GM21423 (cell line): ENCODE measurements around the gene RIIAD1.
"Not testable (repeated sequence)": the region's sequence is repeated elsewhere in the genome, so short reads cannot be mapped to it uniquely, and the experiment has no call there.

Experiments used
- ATAC-seq: cut with Tn5 transposase; IDR thresholded peaks from one replicate; pipeline ENCODE4 v1.9.1; 2021; ENCODE audit warnings: mild to moderate bottlenecking, moderate library complexity; ENCODE audit not compliant: unreplicated experiment

The RIIAD1 gene

DNA sequence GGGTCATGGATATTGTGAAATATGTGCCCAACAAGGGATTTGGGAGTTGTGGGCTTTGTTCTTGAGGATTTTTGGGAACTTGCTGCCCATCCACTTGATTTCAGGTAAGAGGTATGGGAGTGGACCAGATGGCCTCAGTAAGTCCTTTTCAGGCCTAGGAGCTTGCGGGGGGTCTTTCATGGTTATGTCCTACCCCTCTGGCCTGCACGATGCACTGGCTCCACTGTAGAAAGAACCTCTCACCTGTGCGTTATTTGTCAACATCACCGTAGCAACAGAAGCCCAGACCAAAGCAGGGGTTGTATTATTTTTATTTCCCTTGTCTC is 8.6 kb downstream of the RIIAD1 start:
- no peak for ATAC-seq

DNA sequence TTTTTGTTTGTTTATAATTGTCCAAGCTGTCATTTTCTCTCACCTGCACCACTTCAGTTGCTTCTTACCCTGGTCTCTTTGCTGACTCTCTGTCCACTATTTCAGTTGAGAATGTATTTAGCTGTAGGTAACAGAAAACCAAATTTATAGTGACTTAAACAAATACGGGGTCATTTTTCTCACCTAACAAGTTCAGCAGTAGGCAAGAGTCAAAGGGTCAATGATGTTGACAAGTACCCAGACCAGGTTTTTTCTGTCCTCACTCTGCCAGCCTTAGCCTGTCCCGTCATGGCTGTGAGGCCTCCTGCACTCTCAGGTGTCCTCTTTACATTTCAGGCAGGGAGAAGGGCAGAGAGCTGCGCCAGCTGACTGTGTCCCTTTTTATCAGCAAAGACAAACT is 11.8 kb downstream of the RIIAD1 start:
- ATAC-seq: no peak

DNA sequence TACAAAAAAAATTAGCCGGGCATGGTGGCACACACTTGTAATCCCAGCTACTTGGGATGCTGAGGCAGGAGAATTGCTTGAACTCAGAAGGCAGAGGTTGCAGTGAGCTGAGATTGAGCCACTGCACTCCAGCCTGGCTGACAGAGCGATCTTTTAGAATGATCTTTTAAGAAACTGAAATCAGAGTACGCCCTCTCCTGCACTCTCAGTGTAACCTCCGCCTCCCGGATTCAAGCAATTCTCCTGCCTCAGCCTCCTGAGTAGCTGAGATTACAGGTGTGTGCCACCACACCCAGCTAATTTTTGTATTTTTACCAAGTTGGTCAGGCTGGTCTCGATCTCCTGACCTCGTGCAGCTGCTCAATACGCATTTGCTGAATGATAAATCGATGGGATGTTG is 12.7 kb downstream of the RIIAD1 start:
- not testable (repeated sequence) for ATAC-seq

DNA sequence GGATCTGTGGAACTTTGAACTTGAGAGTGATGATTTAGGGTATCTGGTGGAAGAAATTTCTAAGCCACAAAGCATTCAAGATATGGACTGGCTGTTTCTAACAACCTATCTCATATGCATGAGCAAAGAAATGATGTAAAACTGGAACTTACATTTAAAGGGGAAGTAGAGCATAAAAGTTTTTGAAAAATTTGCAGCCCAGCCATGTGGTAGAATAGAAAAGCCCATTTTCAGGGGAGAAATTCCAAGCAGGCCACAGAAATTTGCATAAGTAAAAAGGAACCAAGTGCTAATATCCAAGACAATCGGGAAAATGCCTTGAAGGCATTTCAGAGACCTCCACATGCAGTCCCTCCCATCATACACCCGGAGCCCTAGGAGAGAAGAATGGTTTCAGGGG is 15.7 kb downstream of the RIIAD1 start:
- no peak for ATAC-seq

DNA sequence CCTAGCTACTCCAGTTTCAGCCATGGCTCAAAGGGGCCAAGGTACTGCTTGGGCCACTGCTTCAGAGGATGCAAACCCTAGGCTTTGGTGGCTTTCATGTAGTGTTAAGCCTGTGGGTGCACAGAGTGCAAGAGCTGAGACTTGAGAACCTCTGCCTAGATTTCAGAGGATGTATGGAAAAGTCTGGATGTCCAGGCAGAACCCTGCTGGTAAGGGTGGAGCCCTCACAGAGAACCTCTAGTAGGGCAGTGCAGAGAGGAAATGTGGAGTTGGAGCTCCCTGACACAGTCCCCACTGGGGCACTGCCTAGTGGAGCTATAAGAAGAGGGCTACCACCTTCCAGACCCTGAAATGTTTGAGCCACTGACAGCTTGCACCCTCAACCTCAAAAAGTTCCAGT is 16.2 kb downstream of the RIIAD1 start:
- no peak for ATAC-seq

DNA sequence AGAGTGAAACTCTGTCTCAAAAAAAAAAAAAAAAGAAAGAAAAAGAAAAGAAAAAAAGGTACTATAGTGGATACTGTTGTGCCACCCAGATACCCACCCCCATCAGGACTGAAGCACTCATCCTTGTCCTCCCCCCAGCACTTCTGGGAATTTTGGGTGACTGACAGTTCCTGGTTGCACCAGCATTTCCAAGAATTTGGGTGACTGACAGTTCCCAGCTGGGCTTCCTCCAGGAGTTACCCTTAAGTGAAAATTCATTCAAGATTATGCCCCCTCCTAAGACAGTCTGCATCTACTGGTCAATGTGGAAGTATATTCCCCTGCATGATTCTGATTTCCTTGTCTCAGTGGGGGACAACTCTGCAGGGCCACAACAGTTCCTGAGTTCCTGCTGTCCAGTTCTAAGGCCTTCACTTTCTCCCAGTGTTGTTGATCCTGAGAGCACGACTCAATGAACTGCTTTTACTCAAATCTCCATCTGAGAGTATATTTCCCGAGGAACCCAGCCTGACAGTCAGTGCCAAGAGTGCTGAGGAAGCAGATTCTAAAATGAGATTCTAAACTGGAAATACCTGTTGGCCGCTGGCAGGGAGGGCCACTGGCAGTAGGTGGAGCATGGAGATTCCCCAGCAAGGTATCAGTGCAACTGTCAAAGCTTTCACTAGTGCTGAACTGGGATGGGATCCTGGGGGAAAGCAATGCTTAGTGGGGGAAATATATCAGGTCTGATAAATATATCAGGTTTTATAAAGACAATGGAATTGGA is 18.5 kb downstream of the RIIAD1 start:
- no peak for ATAC-seq

DNA sequence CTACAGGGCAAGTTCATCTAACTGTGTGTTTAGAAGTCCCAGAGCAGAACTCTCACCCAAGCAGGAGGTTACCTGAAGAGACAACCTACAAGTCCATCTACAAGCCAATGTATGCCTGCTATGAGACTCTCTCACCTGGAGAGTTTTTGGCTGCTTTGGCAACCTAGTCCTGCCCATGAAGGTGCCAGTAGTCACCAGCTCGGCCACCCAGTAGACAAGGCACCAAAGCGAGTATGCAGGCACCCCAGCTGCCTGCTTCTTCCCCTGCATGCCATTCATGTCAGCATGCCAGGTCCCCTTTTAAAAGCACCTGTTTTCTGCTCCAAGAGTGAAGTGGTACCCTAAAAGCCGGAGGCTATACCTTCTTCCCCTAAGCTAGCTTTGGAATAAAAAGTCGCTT is 20.2 kb downstream of the RIIAD1 start:
- ATAC-seq: no peak

DNA sequence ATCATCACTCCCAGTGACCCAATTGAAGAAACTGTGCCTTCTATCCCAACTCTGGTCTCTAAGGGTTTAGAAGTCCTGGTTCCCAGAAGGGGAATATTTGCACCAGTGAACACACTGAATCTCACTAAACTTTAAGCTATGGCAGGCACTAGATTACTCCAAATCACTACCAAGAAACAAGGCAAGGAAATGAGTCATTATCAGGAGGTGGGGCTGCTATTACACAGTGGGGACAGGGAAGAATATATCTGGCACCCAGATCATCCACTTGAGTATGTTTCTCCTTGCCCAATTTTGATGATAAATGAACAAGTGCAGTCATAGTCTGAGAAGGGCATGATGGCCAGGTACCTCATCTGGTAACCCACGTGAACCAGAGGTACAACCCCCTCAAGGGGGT is 35.0 kb downstream of the RIIAD1 start:
- no peak for ATAC-seq

DNA sequence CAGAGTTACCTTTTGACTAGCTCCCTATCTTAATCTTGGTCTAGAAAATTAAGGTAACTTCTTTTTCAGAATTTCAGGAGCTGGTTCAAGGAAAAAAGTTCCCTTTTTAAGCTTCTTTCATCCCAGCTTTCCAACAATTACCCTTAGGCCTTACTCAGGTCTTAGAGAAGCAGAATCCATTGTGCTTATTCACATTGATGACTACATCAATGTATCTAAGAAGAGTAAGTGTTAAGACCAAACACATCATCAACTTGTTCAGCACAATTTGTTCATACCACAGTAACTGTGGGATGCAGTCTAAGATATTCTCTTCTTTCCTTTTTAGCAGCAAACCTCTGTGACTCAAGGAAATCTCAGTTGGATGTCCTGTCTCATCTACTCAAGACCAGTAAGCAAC is 37.9 kb downstream of the RIIAD1 start:
- ATAC-seq: no peak

DNA sequence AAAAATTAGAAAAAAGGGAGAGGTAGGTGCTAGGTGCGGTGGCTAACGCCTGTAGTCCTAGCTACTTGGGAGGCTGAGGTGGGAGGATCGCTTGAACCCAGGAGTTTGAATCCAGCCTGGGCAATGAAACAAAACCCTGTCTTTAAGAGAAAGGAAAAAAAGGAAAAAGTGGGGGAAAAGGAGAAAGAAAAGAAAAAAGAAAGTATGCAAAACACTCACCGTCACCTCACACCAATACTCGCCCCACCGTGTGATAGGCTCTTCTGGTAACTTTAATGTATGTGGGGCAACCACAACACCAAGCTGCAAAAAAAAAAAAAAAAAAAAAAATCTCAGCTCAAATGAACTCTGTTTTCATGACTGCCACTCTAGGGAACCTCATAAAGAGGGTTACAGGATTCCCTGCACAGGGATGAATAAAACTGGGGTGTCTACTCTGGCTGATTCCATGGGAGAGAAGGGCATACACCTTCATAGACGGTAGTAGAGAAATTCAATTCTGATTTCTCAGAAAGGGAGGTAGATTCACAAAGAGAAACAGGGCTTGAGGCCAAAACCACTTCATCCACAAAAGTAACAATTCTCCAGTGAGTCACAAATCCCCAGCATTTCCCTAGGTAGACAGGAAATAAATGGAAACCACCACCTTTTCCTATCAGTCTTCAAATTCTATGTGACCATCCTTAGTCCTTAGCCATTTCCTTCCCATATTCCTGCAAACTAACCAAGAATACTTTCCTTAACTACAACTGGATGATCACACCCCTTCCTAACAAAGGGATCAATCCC is 39.5 kb downstream of the RIIAD1 start:
- no peak for ATAC-seq

DNA sequence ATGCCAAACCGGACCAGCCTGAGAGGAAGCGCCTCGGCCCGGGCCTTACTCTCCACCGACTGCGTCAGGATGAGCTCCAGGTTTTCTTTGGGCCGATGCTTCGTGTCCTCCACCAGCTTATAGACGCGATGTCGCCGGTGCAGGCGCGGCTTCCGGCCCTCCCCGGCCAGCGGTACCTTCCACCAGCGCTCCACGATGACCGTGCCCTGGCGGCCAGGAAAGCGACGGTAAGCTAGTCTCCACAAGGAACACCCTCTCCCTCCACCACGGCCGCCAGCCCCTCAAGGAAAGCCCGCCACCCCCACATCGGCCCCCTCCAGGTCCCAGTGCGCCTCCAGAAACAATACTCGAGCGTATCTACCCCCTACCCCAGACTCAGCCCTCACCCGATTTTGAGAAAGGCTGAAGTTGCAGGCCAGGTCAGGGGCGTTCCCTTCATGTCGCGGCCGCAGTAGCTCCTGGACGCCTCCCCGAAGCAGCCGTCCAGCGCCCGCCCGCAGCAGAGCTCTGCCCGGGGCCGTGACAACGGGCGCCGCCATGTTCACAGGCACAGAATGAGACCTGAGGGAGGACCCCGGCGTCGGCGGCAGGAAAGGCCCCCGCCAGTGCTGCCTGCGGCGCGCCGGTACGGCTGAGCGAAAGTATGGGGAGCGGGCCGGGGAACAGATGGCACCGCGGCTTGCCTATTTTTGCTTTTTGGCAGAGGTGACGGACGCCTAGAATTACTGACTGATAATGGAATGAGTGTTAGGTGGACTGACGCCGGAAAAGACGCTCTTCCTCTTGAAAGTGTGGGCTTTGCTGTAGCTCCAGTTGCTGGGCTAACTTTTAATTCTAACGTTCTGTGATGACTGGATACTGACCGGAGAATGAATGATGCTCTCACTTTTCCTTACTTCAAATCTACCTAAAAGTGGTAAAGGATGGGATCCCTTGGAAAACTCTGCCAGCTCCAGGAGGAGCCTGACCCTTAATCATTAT is 41.9 kb downstream of the RIIAD1 start, which contains the start of gene MRPL9:
Gene MRPL9, minus strand, starts transcription at position 556 of the 981 bp plus-strand sequence. Its CDS starts 17 bp downstream, at position 539.
- ATAC-seq: peak; percentile 95

DNA sequence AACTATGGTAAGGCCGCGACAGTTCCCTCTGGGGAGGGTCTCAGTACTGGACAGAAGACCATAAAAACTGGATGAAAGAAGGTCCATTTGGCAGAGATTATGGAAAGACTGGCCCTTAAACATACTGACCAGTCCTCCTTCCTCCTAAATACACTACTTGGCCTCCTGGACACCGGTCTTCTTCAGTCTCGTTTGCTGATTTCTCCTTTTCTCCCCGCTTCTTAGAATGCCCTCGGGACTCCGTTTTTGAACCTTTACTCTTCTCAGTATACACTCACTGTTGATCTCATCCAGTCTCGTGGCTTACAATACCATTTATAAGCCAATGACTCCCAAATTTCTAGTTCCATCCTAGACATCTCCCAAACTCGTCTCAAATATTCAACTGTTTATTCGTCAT is 42.7 kb downstream of the RIIAD1 start:
- no peak for ATAC-seq

DNA sequence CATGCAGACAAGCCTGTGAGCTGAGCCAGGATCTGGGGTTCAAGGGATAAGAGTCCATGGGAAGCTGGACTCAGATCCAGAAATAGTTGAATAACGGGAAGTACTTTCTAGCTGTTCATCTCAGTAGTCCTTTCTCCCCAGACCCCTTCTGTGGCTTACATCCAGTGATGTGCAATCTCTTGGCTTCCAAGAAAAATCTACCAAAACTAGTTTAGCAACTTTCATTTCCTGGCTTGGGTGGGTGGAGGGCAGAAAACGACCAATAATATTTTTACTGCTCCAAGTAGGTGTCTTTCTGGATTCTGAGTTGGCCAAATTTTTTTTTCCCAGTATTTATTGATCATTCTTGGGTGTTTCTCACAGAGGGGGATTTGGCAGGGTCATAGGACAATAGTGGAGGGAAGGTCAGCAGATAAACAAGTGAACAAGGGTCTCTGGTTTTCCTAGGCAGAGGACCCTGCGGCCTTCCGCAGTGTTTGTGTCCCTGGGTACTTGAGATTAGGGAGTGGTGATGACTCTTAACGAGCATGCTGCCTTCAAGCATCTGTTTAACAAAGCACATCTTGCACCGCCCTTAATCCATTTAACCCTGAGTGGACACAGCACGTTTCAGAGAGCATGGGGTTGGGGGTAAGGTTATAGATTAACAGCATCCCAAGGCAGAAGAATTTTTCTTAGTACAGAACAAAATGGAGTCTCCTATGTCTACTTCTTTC is 47.2 kb downstream of the RIIAD1 start:
- not testable (repeated sequence) for ATAC-seq

DNA sequence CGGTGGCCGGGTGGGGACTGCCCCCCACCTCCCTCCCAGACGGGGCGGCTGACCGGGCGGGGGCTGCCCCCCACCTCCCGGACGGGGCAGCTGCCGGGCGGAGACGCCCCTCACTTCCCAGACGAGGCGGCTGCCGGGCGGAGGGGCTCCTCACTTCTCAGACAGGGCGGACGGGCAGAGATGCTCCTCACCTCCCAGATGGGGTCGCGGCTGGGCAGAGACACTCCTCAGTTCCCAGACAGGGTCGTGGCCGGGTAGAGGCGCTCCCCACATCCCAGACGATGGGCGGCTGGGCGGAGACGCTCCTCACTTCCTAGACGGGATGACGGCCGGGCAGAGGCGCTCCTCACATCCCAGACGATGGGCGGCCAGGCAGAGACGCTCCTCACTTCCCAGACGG is 47.9 kb downstream of the RIIAD1 start:
- ATAC-seq: not testable (repeated sequence)

DNA sequence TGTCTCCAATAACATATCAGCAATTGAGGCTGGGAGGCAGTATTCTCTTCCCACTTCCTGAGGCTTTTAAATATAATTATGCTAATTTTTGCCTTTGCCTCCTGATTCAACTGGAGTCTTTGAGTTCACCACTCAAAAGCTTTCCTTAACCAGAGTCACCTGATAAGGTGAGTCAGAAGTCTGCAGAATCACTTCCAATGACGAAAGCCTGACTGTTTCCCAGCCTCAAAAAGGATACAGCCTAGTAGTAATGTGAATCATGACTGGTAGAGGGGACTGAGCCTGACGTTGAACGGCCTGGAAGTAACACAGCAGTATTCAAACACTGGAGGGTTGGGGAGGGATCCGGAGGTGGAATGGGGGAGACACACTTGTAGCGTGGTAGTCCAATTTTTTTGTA is 52.4 kb downstream of the RIIAD1 start:
- ATAC-seq: no peak

DNA sequence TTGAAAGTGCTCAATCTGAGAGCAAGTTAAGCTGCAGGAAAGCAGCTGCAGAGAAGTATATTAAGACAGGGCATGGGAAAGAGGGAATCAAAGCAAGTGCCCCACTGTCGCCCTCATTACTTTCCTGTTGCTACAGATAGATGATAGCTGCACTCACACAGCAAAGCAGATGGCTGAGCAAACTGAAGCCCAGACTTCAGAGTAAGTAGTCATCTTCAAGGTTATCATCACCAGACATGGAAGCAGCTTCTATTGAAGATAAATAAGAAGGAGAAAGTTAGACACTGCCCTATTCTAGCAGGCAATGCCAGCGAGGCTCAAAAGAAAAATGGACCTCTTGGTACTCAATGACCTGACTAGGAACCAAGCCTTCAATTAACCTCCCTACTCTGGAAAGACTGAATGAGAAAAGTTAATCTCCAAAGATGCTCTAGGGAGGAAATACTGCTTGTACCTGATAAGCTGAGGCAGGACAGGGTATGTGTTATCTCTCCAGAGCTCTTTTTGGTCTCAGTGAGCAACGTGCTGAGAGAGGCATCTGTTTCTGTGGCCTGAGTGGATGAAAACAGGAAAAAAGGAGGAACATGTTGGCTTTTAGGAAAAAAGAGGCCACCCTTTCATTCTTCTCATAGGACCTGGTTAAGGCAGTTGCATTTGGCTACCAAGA is 53.1 kb downstream of the RIIAD1 start:
- no peak for ATAC-seq

DNA sequence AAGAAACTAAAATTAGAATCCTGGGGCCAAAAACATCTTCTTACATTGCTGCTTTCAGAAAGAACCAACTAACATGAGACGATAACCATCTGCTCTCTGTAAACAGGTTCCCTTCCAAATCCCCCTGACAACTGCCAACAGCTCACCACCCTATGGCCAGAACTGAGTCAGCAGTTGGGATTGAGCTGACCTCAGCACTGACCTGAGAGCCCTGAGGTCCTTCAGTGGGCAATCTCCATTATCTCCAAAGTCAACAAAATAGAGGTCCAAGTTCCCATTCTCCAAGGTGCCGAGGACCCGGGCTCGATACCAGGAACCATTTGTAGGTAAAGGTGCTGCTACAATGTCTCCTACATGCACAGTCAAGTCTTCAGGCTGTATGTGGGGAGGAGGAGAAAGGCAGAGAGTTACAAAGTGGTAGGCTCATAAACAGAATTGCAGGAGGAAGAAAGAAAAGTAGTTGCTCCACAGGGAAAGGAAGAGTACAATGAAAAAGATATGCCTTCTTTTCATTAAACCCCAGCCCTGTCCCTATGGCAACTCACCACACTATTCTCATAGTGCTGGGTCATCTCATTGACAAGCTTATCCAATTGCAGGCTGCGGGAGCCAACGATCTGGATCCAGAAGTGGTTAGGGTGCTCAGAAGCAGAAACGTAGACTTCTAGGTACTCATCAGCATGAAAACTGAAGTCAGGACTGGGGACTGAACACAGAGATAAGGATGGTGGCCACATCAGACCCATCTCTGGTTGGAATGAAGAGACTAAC is 54.8 kb downstream of the RIIAD1 start:
- ATAC-seq: no peak

DNA sequence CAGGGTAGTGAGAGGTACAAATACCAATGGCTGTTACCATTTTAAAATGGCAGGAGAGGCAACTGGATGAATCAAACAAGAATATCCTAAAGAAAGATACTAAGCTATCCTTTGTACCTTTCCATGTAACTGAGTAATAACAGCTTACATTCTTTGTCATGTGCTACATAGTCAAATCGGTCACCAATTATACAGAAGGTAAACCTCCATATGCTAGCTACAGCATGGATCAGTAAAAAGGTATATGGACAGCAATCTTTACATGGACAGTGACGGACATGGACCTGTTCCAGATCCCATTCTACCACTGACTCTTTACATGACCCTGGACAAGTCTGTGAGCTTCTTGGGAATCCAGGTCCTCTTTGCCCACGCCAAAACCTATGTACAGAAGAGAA is 55.3 kb downstream of the RIIAD1 start:
- no peak for ATAC-seq

DNA sequence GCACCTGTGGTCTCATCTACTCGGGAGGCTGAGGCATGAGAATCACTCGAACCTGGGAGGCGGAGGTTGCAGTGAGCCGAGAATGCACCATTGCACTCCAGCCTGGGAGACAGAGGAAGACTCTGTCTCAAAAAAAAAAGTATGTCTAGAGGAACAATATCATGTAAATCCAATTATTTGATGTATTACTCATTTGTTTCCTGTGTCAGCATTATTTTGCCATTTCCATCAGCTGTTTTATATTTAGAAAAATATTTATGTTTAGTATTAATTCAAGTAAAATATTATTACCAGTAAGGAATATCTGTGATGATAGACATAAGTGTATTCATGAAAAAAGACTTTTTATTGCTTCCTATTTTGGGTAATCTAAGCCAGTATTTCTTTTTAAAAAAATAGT is 56.0 kb downstream of the RIIAD1 start:
- ATAC-seq: no peak
